GM12874 (cell line): ENCODE data around the gene CYSLTR2.

Source experiments
- TF ChIP-seq, protein P1 (sequence below): IDR thresholded peaks from 2 replicates; pipeline ENCODE4 v1.5.1; 2011; ENCODE audit warnings: low read depth, mild to moderate bottlenecking, control low read depth, low read length, moderate library complexity; ENCODE audit not compliant: insufficient read depth

CYSLTR2 gene

GRCh38 chr13:48626077-48626449 is 27.7 kb upstream of the CYSLTR2 start:
- TF ChIP-seq, protein P1, sequence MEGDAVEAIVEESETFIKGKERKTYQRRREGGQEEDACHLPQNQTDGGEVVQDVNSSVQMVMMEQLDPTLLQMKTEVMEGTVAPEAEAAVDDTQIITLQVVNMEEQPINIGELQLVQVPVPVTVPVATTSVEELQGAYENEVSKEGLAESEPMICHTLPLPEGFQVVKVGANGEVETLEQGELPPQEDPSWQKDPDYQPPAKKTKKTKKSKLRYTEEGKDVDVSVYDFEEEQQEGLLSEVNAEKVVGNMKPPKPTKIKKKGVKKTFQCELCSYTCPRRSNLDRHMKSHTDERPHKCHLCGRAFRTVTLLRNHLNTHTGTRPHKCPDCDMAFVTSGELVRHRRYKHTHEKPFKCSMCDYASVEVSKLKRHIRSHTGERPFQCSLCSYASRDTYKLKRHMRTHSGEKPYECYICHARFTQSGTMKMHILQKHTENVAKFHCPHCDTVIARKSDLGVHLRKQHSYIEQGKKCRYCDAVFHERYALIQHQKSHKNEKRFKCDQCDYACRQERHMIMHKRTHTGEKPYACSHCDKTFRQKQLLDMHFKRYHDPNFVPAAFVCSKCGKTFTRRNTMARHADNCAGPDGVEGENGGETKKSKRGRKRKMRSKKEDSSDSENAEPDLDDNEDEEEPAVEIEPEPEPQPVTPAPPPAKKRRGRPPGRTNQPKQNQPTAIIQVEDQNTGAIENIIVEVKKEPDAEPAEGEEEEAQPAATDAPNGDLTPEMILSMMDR: no peak

GRCh38 chr13:48626726-48627451 is 26.8 kb upstream of the CYSLTR2 start:
- TF ChIP-seq, protein P1: no peak

GRCh38 chr13:48629277-48629676 is 24.5 kb upstream of the CYSLTR2 start:
- TF ChIP-seq, protein P1: no peak

DNA sequence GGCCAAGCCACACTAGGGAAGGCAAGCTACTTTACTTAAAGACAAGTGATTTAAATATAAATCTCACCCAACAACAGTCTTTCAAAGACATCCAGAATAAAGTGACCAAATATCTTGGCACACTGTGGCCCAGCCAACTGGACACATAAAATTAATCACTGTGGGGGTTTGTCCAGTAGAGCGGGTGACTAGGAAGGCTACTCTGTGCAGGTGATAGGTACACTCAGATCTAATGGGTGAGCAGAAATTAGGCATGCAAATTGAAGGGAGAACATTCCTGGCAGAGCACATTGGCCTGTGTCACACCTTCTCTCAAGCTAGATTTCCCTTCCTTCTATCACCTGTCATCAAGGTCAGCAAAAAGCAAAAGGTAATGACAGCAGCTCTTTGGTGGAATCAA is 23.4 kb upstream of the CYSLTR2 start:
- TF ChIP-seq, protein P1: no peak

GRCh38 chr13:48630773-48631172 is 23.0 kb upstream of the CYSLTR2 start:
- TF ChIP-seq, protein P1: no peak

DNA sequence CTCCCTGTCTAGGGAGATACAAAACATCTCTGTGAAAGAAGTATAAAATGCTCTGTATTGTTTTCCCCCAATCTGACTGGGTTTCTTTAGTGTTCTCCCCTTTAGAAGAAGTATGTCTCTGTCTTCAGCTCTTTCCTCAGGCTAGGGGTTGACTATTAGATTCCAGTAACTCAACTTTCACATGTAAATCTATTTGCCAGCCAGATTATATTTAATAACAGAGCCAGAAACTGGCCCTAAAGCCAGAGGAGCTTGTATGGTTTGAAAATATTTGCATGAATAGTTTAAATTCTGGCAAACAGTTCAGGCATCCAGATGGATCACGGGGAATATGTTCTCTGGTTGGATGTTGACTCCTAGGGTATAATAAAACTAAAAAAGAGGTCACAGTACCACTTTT is 22.3 kb upstream of the CYSLTR2 start:
- TF ChIP-seq, protein P1: no peak

DNA sequence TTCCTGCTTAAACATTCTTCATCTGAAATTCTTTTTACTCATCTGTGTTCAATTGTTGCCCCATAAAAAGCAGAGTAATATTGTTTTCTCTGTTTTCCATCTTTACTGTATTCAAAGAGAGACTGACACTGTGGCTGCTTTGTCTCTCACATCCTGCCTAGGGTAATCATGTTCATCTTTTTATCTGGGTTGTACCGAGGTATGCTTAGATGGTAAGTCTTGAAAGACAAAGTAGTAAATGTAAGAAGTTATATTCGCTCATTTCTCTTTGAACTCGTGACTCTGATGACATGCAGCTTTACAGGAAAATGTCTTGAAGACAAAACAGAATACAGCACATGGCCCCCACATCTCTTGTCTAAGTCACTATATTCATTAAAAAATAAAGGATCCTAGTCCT is 20.0 kb upstream of the CYSLTR2 start:
- TF ChIP-seq, protein P1: no peak
